SK-N-SH treated with all-trans-retinoic acid at 6 μM for 48 hours (cell line): ENCODE results near the gene CMIP.

Experiments
- ATAC-seq: fragments of 200-7000 bp; cut with Tn5 transposase; 3 replicates; pipeline ENCODE4 v1.9.1; 2020; ENCODE audit warnings: mild to moderate bottlenecking, moderate library complexity
- ARNTL ChIP-seq: fragments of 450-650 bp; formaldehyde crosslinking; IDR thresholded peaks from 2 replicates; pipeline ENCODE4 v1.5.0; 2020; ENCODE audit warnings: low read depth, mild to moderate bottlenecking, moderate library complexity, borderline replicate concordance
- BACH2 ChIP-seq: fragments of 250-450 bp; sonication (Bioruptor Pico); IDR thresholded peaks from 2 replicates; pipeline ENCODE4 v1.9.0; 2021; ENCODE audit warnings: mild to moderate bottlenecking, borderline replicate concordance
- CREB5 ChIP-seq: fragments of 250-450 bp; sonication (Bioruptor Pico); IDR thresholded peaks from 2 replicates; pipeline ENCODE4 v1.5.1; 2020; ENCODE audit warnings: low read depth, mild to moderate bottlenecking, moderate library complexity
- CSDC2 ChIP-seq: fragments of 250-450 bp; sonication (Bioruptor Pico); IDR thresholded peaks from 2 replicates; pipeline ENCODE4 v1.5.0; 2020; ENCODE audit warnings: mild to moderate bottlenecking, moderate library complexity
- CSRNP3 ChIP-seq: fragments of 250-450 bp; sonication (Bioruptor Pico); IDR thresholded peaks from 2 replicates; pipeline ENCODE4 v1.5.1; 2021; ENCODE audit warnings: mild to moderate bottlenecking, moderate library complexity
- ESRRG ChIP-seq: fragments of 250-450 bp; sonication (Bioruptor Pico); IDR thresholded peaks from 2 replicates; pipeline ENCODE4 v1.6.1; 2021; ENCODE audit warnings: mild to moderate bottlenecking
- GLIS3 ChIP-seq: fragments of 250-450 bp; sonication (Bioruptor Pico); IDR thresholded peaks from 2 replicates; pipeline ENCODE4 v1.5.0; 2020; ENCODE audit warnings: mild to moderate bottlenecking, moderate library complexity
- ISL1 ChIP-seq: fragments of 250-450 bp; sonication (Bioruptor Pico); IDR thresholded peaks from 2 replicates; pipeline ENCODE4 v2.1.2; 2022; ENCODE audit warnings: mild to moderate bottlenecking, moderate library complexity
- OSR1 ChIP-seq: fragments of 250-450 bp; sonication (Bioruptor Pico); IDR thresholded peaks from 2 replicates; pipeline ENCODE4 v1.8.0; 2022; ENCODE audit warnings: moderate library complexity, mild to moderate bottlenecking, inconsistent platforms
- PATZ1 ChIP-seq: fragments of 250-450 bp; sonication (Bioruptor Pico); IDR thresholded peaks from 2 replicates; pipeline ENCODE4 v1.8.0; 2020; ENCODE audit warnings: mild to moderate bottlenecking, moderate library complexity, borderline replicate concordance
- POU6F1 ChIP-seq: fragments of 250-450 bp; sonication (Bioruptor Pico); IDR thresholded peaks from 2 replicates; pipeline ENCODE4 v1.8.0; 2021; ENCODE audit warnings: low read depth, mild to moderate bottlenecking, moderate library complexity, borderline replicate concordance
- PPARA ChIP-seq: fragments of 250-450 bp; sonication (Bioruptor Pico); IDR thresholded peaks from 2 replicates; pipeline ENCODE4 v1.5.0; 2020; ENCODE audit warnings: mild to moderate bottlenecking, borderline replicate concordance
- RARB ChIP-seq: fragments of 250-450 bp; sonication (Bioruptor Pico); IDR thresholded peaks from 2 replicates; pipeline ENCODE4 v1.8.0; 2021; ENCODE audit warnings: mild to moderate bottlenecking, moderate library complexity
- SNAI2 ChIP-seq: fragments of 250-450 bp; sonication (Bioruptor Pico); IDR thresholded peaks from 2 replicates; pipeline ENCODE4 v1.5.0; 2020; ENCODE audit warnings: mild to moderate bottlenecking, moderate library complexity
- TCF4 ChIP-seq: fragments of 250-450 bp; sonication (Bioruptor Pico); IDR thresholded peaks from 2 replicates; pipeline ENCODE4 v1.8.0; 2021; ENCODE audit warnings: mild to moderate bottlenecking, moderate library complexity, borderline replicate concordance
- TOX ChIP-seq: fragments of 250-450 bp; sonication (Bioruptor Pico); IDR thresholded peaks from 2 replicates; pipeline ENCODE4 v1.8.0; 2021; ENCODE audit warnings: mild to moderate bottlenecking, moderate library complexity, borderline replicate concordance
- TSHZ2 ChIP-seq: fragments of 250-450 bp; sonication (Bioruptor Pico); IDR thresholded peaks from 2 replicates; pipeline ENCODE4 v1.5.0; 2020; ENCODE audit warnings: mild to moderate bottlenecking, moderate library complexity
- ZC3H10 ChIP-seq: fragments of 250-450 bp; sonication (Bioruptor Pico); IDR thresholded peaks from 2 replicates; pipeline ENCODE4 v1.5.1; 2021; ENCODE audit warnings: mild to moderate bottlenecking, moderate library complexity
- ZFP3 ChIP-seq: fragments of 250-450 bp; sonication (Bioruptor Pico); IDR thresholded peaks from 2 replicates; pipeline ENCODE4 v1.5.0; 2020; ENCODE audit warnings: mild to moderate bottlenecking, moderate library complexity
- ZFP30 ChIP-seq: fragments of 450-650 bp; formaldehyde crosslinking; IDR thresholded peaks from 2 replicates; pipeline ENCODE4 v1.5.0; 2022; ENCODE audit warnings: mild to moderate bottlenecking, moderate library complexity
- ZNF565 ChIP-seq: fragments of 450-650 bp; formaldehyde crosslinking; conservative IDR thresholded peaks from 2 replicates; pipeline ENCODE4 v1.5.0; 2020; ENCODE audit warnings: low read depth, mild to moderate bottlenecking, moderate library complexity
- ZNF70 ChIP-seq: fragments of 450-650 bp; formaldehyde crosslinking; IDR thresholded peaks from 2 replicates; pipeline ENCODE4 v1.5.0; 2020; ENCODE audit warnings: mild to moderate bottlenecking, moderate library complexity
- ZNF8 ChIP-seq: fragments of 450-650 bp; formaldehyde crosslinking; IDR thresholded peaks from 2 replicates; pipeline ENCODE4 v1.5.0; 2020; ENCODE audit warnings: mild to moderate bottlenecking, moderate library complexity

The CMIP gene

GRCh38 chr16:81462683-81463082 is 18.1 kb downstream of the CMIP start:
- ATAC-seq: no peak
- TF ChIP-seq TCF4 (CRISPR knock-in tag): no peak
- TF ChIP-seq ZFP3 (CRISPR knock-in tag): no peak
- TF ChIP-seq ZC3H10 (CRISPR knock-in tag): no peak
- no peak for TF ChIP-seq CREB5
- TF ChIP-seq CSDC2: no peak
- TF ChIP-seq ZFP30 (CRISPR knock-in tag): no peak
- TF ChIP-seq TSHZ2 (CRISPR knock-in tag): no peak
- no peak for TF ChIP-seq TOX (CRISPR knock-in tag)
- TF ChIP-seq CSRNP3: no peak
- no peak for TF ChIP-seq ZNF8 (CRISPR knock-in tag)
- TF ChIP-seq OSR1 (CRISPR knock-in tag): no peak
- no peak for TF ChIP-seq ESRRG (CRISPR knock-in tag)
- TF ChIP-seq ISL1: no peak
- no peak for TF ChIP-seq SNAI2 (CRISPR knock-in tag)
- no peak for TF ChIP-seq GLIS3
- no peak for TF ChIP-seq PPARA
- TF ChIP-seq ZNF70 (CRISPR knock-in tag): no peak

GRCh38 chr16:81463296-81463890 is 18.8 kb downstream of the CMIP start:
- no peak for TF ChIP-seq ESRRG (CRISPR knock-in tag)
- TF ChIP-seq CREB5: no peak
- TF ChIP-seq GLIS3: no peak
- TF ChIP-seq TOX (CRISPR knock-in tag): no peak
- TF ChIP-seq CSRNP3: no peak
- no peak for TF ChIP-seq ZNF565 (CRISPR knock-in tag)
- TF ChIP-seq ZNF70 (CRISPR knock-in tag): no peak
- TF ChIP-seq PPARA: no peak
- TF ChIP-seq ZFP30 (CRISPR knock-in tag): no peak
- TF ChIP-seq ZC3H10 (CRISPR knock-in tag): no peak
- TF ChIP-seq POU6F1 (CRISPR knock-in tag): no peak
- TF ChIP-seq BACH2 (CRISPR knock-in tag): no peak
- TF ChIP-seq TSHZ2 (CRISPR knock-in tag): no peak
- no peak for TF ChIP-seq CSDC2
- no peak for TF ChIP-seq ARNTL
- no peak for TF ChIP-seq PATZ1 (CRISPR knock-in tag)
- TF ChIP-seq TCF4 (CRISPR knock-in tag): no peak
- TF ChIP-seq RARB (CRISPR knock-in tag): no peak
- ATAC-seq: no peak
